ENCODE data around the gene ADARB2. TPM values are rescaled to one million over a fixed set of nuclear protein-coding genes. Genes with fewer than 3 reads are reported as not detected.

ADARB2 gene
- total RNA-seq, 1 donor from 2014 or later: 0.08 TPM

DNA sequence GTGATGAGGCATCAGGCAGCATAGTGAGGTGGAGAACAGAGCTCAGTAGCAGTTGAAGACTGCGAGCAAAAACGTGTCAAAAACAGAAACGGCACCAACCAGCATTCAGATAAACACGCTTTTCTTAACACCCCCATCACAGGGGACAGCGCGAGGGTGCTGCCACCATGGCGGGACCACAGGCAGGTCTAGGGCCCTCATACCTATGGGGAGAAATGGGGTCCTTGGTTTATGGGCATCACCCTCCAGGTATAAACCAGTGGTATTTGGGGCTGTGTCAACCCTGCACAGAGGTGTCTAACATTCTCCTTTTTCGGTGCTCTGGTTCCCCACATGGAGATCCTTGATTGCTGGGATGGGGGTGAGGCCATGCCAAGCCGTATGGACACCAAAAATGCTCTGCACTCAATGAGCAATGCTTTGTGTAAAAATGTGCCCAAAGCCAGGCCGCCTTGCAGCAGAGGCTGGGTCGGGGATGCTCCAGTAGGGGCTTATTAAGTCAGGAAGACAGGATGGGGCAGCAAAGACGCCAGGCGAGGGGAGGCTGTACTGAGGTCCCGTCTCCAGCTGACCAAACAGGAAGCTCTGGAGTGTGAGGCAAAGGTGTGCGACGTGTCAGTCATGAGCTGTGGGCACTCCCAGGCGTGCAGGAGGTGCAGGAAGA lies 489.6 kb downstream of the ADARB2 start:
- Histone ChIP-seq H3K36me3 (ENCODE audit: control insufficient read depth, insufficient read depth, low read length) (no peaks in the 10 kb centered on the region), H3K27me3 (ENCODE audit: control insufficient read depth, insufficient read depth, low read length) (peaks cover 2% of the 10 kb centered on the region), H3K4me3 (ENCODE audit: low read depth, low read length) (no peak overlapping the region)
- no peak for TF ChIP-seq CTCF (IDR thresholded peaks at IDR 0.05; ENCODE audit: insufficient read depth, low read length, poor library complexity, severe bottlenecking)
- DNase-seq (ENCODE audit: low read depth): no peak

DNA sequence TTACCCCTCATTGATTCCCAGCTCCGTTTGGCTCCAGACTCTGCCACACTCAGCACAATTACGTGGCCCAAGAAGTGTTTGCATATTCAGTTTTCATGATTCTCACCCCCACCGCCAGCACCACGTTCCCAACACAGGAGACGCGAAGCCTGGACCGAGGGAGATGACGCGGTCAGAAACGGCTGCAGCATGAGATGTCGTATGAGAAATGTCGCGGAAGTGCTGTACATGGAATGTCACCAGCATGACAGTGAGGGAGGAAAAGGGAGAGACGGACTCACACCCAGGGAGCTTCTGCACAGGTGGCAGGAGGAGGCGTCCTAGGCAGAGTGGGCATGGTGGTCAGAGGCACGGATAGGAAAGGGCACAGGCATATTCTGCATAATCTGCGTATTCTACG lies 492.8 kb downstream of the ADARB2 start:
- Histone ChIP-seq H3K36me3 (ENCODE audit: control insufficient read depth, insufficient read depth, low read length) (no peaks in the 10 kb centered on the region), H3K4me3 (ENCODE audit: low read depth, low read length) (no peak overlapping the region), H3K27me3 (ENCODE audit: control insufficient read depth, insufficient read depth, low read length) (peaks cover 5% of the 10 kb centered on the region)
- DNase-seq (ENCODE audit: low read depth): no peak
- no peak for TF ChIP-seq CTCF (IDR thresholded peaks at IDR 0.05; ENCODE audit: insufficient read depth, low read length, poor library complexity, severe bottlenecking)

DNA sequence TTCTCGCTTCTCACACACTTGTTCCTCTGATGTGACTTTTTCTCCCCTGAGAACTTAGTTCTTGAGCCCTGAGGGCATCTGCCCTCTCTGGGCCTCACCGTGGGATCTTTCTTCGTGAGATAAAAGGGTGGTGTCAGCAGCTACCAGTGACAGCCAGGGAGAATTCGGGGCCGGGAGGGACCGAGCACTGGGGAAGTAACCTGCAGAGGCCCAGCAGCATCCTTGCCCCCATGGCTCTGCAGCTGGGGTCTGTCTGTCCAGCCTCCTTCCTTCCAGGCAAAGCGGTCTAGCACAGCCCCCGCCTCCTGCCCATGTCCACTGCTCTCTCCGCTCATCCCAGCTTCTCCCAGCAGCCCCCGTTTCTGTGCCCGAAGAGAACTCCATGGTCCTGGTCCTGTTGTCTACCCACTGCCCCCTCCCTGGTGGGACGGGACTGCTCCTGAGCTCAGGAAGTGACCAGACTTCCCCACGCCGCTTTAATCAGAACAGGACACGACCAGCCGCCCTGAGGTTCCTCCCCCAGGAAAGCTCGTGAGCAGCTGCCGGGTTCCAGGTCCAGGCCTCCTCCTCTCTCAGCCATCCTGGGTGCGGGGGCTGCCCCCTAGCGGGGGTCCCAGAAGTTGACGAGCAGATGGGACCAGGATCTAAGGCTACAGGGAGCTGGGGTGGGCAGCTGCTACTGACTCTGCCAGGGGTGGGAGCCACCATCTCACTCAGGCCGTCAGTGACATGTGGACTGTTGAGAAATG lies 493.7 kb downstream of the ADARB2 start:
- no peaks in the 10 kb centered on the region for H3K36me3 ChIP-seq (ENCODE audit: control insufficient read depth, insufficient read depth, low read length)
- peaks cover 5% of the 10 kb centered on the region for H3K27me3 ChIP-seq (ENCODE audit: control insufficient read depth, insufficient read depth, low read length)
- no peak for TF ChIP-seq CTCF (IDR thresholded peaks at IDR 0.05; ENCODE audit: insufficient read depth, low read length, poor library complexity, severe bottlenecking)
- no peak for DNase-seq (ENCODE audit: low read depth)
- no peak overlapping the region for H3K4me3 ChIP-seq (ENCODE audit: low read depth, low read length)

DNA sequence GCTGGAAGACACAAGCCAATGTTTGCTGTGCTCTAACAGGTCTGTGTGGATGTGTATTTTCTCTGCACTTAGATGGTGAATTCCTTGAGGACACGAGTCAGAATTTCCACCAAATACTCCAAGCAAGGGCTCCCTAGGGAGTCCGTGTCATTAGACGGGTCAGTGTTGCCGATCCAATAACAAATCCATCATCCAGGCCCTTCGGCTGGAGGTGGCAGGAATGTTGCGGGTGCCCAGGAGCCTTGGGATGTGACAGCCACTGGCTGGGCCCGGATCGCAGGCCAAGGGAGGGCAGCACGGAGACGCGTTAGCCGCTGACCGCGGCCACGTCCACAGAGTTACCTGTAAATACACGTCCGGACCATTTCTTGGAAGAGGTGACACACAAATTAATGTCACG lies 494.4 kb downstream of the ADARB2 start:
- H3K36me3 ChIP-seq (ENCODE audit: control insufficient read depth, insufficient read depth, low read length): no peaks in the 10 kb centered on the region
- DNase-seq (ENCODE audit: low read depth): no peak
- no peak for TF ChIP-seq CTCF (IDR thresholded peaks at IDR 0.05; ENCODE audit: insufficient read depth, low read length, poor library complexity, severe bottlenecking)
- peaks cover 5% of the 10 kb centered on the region for H3K27me3 ChIP-seq (ENCODE audit: control insufficient read depth, insufficient read depth, low read length)
- no peak overlapping the region for H3K4me3 ChIP-seq (ENCODE audit: low read depth, low read length)

GRCh38 chr10:1241973-1242935 lies 495.1 kb downstream of the ADARB2 start:
- no peaks in the 10 kb centered on the region for H3K36me3 ChIP-seq (ENCODE audit: control insufficient read depth, insufficient read depth, low read length)
- TF ChIP-seq CTCF (IDR thresholded peaks at IDR 0.05; ENCODE audit: insufficient read depth, low read length, poor library complexity, severe bottlenecking): no peak
- peaks cover 5% of the 10 kb centered on the region for H3K27me3 ChIP-seq (ENCODE audit: control insufficient read depth, insufficient read depth, low read length)
- DNase-seq (ENCODE audit: low read depth): no peak
- no peak overlapping the region for H3K4me3 ChIP-seq (ENCODE audit: low read depth, low read length)

All from kidney epithelial cell (primary cell).